Erythroblast (primary cell): ENCODE results near the gene ARSA.

Experiments used
- GATA1 ChIP-seq: IDR thresholded peaks from 2 replicates; pipeline ENCODE4 v1.6.1; 2011; ENCODE audit warnings: low read depth, mild to moderate bottlenecking, control low read depth, low read length, moderate library complexity
- POLR2A ChIP-seq: IDR thresholded peaks from 2 replicates; pipeline ENCODE4 v1.6.1; 2011; ENCODE audit warnings: mild to moderate bottlenecking, low read length

DNA sequence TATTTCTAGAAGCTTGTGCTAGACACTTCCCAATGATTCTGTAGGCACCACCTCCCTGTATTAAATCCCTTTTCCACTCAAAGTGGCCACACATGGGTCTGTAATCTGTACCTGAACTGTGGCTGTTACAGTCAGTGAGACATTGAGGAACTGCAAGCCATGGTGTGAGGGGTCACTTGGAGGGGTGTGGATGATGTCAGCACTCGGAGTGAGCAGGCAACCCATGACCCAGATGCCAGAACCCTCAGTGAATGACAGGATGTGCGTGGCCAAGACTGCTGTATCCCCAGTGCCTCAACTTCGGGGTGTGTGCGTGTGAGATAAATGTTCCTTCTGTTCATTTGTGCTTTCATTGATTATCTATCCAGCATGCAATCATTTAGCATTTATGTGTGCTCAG, 30.0 kb upstream of the ARSA start:
- TF ChIP-seq POLR2A, result no peak
- TF ChIP-seq GATA1, result no peak
